GM19455 (cell line): ENCODE results near the gene LMBR1.
"Not testable (repeated sequence)": the region's sequence is repeated elsewhere in the genome, so short reads cannot be mapped to it uniquely, and the experiment has no call there.

Experiments used
- ATAC-seq: cut with Tn5 transposase; IDR thresholded peaks from one replicate; pipeline ENCODE4 v1.9.1; 2021; ENCODE audit not compliant: unreplicated experiment

Gene LMBR1

GRCh38 chr7:156906200-156906649, 13.2 kb upstream of the LMBR1 start:
- ATAC-seq = no peak

DNA sequence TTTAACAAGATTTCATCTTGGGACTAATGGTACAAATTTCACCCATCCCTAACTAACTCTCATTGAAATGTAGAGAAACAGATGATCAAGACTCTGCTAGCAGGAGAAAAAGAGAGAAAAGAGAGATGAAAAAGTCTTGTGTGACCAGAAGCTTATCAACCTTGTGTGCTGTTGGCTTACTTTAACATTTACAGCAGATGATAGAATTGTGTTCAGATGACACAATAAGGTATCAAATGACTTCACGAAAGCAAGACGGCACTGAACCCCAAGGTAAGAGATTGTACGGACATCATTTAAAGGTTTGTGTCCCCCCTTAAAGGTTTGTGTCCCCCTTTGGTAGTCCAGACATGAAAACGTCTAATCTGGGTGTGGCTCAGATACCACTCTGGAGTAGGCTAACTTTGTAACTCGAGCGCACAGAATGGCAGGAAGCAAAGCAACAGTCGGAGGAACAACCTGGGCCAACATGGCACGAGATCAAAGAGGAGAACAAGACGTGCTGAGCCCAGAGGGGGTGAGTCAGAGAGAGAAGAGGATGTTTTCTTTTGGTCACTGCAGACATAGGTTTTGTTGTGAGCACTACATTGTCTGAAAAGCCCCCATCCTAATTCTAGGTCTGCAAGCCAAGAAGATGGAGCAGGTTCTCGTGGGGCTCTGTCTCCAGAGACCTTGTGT, 10.4 kb upstream of the LMBR1 start:
- ATAC-seq = no peak

DNA sequence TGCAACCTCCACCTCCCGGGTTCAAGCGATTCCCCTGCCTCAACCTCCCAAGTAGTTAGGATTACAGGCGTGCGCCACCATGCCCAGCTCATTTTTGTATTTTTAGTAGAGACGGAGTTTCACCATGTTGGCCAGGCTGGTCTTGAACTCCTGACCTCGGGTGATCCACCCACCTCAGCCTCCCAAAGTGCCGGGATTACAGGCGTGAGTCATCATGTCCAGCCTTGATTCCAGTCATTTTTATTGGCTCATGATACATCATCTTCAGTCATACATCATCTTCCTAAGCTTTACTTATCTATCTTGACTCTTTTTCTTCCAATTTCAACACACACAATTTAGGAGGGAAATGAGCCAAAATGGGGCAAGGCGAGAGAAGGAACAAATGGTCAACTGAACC, 7.1 kb upstream of the LMBR1 start:
- ATAC-seq = not testable (repeated sequence)

- no peak for ATAC-seq
These were observed 6.0 kb upstream of the LMBR1 start for GRCh38 chr7:156898938-156899337.

DNA sequence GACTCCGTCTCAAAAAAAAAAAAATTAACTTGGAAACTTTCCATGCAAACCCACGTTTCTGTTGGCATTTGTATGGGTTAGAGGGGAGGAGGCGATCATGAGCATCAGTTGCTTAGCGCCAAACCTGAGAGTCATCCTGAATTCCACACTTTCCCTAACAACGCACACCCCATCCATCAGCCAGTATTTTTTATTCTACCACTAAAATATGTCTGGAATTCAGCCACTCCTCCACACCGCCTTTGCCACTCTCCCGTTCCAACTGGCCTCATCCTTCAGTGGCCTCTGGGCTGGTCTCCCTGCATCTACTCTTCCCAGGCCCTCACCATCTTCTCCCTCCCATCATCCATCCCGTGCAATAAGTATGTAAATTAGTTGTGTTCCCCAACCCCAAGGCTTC, 4.7 kb upstream of the LMBR1 start:
- no peak for ATAC-seq

- no peak for ATAC-seq
These were observed 3.5 kb upstream of the LMBR1 start for GRCh38 chr7:156896388-156897022.

GRCh38 chr7:156895024-156895780, 2.2 kb upstream of the LMBR1 start:
- no peak for ATAC-seq

DNA sequence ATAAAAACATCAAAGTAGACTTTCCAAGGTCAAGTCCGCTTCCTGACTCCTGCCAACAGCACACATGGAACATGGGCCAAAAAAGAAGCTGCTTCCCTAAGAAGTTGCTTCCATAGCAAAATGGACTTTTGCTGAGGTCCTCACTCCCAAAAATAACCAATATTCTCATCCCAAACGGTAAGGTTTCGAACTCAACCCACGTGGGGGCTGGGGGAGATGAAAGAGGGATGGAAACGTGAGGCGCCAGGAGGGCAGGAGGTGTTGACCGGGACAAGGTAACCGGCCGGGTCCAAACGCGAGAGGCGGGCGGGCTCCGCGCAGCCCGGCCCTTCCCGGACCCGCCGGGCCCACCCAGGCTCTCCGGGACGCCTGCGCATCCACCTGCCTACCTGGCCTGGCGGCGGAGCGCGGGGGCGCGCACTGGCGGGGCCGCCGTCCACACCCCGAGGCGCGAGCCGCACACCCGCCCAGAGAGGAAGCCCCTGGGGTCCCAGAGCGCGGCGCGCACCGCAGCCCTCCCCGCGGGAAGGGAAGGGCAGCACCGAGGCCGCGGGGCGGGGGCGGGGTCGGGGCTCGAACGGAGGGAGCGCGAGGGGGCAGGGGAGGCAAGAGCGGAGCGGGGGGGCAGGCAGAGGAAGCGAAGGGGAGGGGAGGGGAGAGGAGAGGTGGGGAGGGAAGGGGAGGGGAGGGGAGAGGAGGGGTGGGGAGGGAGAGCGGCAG, 742 bp downstream of the LMBR1 start:
- ATAC-seq = peak; percentile 21

DNA sequence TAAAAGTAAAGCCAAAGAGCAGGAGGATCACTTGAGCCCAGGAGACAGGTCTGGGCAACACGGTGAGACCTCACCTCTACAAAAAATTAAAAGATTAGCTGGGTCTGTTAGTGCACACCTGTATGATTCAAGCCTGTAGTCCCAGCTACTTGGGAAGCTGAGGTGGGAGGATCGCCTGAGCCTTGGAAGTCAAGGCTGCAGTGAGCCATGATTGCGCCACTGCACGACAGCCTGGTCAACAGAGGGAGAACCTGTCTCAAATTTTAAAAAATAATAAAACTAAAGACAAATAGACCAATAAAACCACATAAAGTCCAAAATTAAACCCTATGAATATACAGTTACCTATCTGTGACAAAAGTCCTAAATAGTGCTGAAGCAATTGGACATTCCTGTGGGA, 3.2 kb downstream of the LMBR1 start:
- no peak for ATAC-seq

GRCh38 chr7:156889089-156889488, 3.9 kb downstream of the LMBR1 start:
- ATAC-seq = no peak

DNA sequence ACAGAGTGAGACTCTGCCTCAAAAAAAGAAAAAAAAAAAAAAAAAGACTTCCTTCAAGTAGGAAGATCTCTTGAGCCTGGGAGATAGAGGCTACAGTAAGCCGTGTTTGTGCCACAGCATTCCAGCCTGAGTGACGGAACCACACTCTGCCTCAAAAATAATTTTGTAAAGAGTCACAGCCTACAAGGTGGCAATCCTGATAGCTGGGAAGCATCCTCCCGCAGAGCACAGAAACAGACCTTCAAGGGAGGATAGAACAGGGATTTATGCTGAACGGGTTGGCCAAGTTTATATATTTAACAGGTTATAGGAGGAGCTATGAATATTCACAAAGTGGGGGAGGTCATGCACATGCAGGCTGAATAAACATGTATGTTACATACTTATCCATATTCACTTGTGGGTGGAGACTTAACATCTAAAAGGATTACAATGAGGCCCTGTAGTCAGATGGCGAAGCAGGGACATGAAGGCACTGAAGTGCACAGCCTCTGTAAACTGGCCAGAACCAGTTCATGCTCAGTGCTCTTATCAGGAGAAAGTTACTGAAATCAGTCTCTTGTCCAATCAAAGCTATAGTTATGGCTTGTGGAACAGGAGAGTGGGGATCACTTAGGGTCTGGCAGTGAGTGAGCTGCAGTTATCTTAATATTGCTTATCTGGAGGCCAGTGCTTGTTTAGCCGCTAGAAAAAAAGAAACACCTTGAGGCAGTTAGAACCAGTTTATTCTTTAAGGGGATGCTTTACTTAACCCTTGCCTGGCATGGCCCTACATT, 6.8 kb downstream of the LMBR1 start:
- no peak for ATAC-seq

DNA sequence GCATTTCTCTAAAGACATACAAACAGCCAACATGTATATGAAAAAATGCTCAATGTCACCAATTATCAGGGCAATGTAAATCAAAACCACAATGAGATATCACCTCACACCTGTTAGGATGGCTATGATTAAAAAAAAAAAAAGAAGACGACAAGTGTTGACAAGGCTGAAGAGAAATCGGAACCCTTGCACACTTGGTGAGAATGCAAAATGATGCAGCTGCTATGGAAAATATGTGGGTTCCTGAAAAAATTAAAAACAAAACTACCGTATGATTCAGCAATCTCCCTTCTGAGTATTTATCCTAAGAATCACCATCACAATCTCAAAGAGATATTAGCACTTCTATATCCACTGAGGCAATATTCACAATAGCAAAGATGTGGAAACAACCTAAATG, 11.3 kb downstream of the LMBR1 start:
- ATAC-seq = no peak

- ATAC-seq = no peak
These were observed 17.2 kb downstream of the LMBR1 start for GRCh38 chr7:156875766-156876165.

- ATAC-seq = not testable (repeated sequence)
These were observed 24.6 kb downstream of the LMBR1 start for GRCh38 chr7:156868363-156868762.

DNA sequence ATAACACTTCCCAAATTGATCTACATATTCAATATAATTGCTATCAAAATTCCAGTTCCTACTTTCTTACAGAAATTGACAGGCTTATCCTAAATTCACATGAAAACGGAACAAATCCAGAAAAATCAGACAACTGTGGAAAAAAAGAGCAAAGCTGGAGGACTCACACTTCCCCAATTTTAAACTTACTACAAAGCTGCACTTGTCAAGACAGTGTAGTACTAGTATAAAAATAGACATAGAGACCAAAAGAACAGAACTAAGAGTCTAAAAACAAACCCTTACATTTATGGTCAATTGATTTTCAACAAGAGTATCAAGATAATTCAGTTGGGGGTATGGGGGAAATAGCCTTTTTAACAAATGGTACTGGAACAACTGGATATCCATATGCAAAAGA, 27.5 kb downstream of the LMBR1 start:
- no peak for ATAC-seq

DNA sequence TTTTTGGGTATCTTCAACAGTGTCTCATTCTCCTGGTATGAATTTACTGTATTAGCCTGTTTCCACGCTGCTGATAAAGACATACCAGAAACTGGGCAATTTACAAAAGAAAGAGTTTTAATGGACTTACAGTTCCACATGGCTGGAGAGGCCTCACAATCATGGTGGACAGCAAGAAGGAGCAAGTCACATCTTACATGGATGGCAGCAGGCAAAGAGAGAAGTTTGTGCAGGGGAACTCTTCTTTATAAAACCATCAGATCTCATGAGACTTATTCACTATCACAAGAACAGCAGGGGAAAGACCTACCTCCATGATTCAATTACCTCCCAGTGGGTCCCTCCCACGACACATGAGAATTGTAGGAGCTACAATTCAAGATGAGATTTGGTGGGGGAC, 31.0 kb downstream of the LMBR1 start:
- ATAC-seq = not testable (repeated sequence)

- no peak for ATAC-seq
These were observed 31.8 kb downstream of the LMBR1 start for GRCh38 chr7:156861212-156861611.

- ATAC-seq = not testable (repeated sequence)
These were observed 32.9 kb downstream of the LMBR1 start for GRCh38 chr7:156860099-156860498.

DNA sequence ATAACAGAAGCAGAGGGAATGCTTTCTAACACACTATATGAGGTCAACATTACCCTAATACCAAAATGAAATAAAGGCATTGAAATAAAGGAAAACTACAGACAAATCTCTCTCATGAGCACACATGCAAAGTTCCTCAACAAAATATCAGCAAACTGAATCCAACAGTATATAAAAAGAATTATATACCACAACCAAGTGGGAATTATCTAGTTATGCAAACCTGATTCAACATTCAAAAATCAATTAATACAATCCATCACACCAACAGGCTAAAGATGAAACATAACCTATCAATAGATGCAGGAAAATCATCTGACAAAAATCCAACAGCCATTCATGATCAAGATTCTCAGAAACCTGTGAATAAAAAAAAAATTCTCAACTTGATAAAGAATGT, 34.5 kb downstream of the LMBR1 start:
- no peak for ATAC-seq

DNA sequence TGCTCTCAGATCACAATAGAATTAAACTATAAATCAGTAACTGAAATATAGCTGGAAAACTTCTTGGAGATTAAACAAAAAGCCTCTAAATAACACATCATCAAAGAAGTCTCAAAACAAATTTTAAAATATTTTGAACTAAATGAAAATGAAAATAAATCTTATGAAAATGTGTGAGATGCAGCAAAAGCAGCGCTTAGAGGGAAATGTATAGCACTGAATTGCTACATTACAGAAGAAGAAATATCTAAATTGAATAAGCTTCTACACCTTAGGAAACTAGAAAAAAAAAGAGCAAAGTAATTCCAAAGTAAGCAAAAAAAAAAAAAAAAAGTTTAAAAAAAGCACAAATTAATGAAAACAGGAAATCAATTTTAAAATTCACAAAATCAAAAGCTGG, 35.2 kb downstream of the LMBR1 start:
- no peak for ATAC-seq

GRCh38 chr7:156854654-156855053, 38.3 kb downstream of the LMBR1 start:
- ATAC-seq = no peak
